NCI-H526 treated with DMSO at 0.1 percent for 48 hours (cell line): Measurements from ENCODE around the gene CDC20B.
"Not testable (repeated sequence)": the region's sequence is repeated elsewhere in the genome, so short reads cannot be mapped to it uniquely, and the experiment has no call there.

Experiments used
- DNase-seq: peaks from one replicate; lab custom pipeline; 2025; lab: John Stamatoyannopoulos, UW

Gene CDC20B

DNA sequence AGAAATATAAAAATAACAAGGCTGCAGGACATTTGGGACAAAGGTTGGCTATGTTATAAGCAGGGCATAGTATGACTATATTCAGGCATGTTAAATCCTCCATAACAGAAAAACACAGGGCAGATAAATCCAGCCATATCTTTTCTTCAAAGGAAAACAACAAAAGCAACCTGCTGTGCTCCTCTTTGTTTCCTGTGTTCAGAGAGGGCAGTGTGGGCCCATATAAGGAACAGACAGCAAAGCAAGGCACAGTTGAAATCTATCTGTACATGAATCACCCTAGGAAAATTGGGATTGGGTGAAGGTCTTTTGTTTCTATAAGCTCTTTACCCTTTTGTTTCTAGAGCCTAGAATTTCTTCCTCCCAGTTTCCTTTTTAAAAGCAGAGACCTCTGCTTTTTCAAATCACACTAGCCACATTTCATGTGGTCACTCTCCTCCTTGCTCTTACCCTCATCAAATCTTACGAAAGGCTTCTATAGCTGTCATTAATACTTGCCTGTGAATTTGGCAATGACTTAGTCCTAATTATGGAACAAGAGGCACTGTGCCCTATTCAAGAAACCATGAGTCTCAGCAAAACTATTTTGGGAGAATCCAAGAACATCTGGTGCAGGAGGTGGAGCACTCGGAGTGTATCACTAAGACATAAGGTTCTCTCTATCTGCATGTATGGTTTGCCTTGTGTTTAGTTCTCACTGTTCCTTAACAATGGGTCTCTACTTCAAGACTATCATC lies 68.8 kb downstream of the CDC20B start:
- DNase-seq = no peak

DNA sequence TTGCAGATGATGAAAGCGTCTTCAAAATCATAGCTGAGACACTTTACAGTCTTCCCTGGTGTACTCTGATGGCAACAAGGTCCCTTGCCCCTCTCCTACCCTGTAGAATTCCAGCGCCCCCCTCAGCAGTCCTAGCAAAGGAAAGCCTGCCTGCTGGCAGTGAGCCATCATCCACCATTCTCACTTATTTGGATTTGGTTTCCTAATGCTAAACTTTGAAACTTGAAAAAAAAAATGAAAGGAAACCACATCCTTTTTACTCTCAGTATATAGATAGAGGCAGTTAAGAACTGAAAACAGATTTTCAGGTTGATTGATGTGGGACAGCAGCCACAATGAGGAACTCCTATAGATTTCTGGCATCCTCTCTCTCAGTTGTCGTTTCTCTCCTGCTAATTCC lies 70.6 kb downstream of the CDC20B start, which contains the start of gene GZMA:
GZMA (plus strand) TSS at position 299 of the 400 bp plus-strand sequence; CDS start at position 336, 37 bp downstream.
- DNase-seq = no peak

DNA sequence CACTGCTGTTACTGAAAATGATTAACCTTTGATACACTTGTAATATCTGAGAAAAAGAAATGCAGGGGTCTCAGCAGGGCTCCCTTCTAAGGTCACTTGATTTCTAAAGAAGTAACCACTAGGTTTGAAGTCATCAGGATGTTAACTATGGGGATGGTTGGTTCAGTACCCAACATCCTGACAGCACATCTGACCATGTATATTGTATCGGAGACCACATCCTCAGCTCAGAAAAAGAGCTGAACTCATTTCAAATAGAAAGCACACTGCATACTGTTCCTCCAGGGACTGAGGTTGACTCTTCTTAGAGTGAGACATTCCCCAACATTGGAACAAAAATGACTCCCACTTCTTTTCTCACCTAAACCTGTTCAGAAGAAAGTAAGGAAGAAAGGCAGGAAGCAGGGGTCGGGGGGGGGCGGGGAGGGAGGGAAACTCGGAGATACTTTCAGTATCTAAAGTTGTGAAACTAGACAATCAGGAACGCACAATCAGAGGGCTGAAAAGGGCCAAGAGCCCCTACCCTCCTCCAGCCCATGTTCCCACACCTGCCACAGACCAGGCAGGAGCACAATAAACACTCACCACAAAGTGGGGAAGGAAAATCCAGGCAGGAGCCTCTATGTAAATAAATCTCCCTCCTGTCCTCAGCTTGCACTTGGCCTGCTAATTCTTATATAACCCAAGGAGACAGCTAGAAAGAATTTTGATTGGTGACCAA lies 71.3 kb downstream of the CDC20B start:
- DNase-seq = no peak

DNA sequence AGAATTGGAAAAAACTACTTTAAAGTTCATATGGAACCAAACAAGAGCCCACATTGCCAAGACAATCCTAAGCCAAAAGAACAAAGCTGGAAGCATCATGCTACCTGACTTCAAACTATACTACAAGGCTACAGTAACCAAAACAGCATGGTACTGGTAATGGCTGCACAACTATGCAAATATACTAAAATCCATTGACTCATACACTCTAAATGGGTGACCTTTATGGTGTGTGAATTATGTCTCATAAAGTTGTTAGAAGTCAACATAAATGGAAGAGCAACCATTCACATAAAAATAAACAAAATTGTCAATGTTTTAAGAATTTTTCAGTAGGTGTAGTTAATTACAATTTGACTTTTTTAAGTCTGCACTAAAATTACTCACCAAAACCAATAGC lies 71.8 kb downstream of the CDC20B start:
- DNase-seq = not testable (repeated sequence)

DNA sequence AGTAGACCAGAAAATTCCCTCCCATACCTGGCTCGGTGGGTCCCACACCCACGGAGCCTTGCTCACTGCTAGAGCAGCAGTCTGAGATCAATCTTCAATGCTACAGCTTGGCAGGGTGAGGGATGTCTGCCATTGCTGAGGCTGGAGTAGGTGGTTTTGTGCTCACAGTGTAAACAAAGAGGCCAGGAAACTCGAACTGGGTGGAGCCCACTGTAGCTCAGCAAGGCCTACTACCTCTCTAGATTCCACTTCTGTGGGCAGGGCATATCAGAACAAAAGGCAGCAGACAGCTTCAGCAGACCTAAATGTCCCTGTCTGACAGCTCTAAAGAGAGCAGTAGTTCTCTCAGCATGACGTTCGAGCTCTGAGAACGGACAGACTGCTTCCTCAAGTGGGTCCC lies 76.1 kb downstream of the CDC20B start:
- no peak for DNase-seq

DNA sequence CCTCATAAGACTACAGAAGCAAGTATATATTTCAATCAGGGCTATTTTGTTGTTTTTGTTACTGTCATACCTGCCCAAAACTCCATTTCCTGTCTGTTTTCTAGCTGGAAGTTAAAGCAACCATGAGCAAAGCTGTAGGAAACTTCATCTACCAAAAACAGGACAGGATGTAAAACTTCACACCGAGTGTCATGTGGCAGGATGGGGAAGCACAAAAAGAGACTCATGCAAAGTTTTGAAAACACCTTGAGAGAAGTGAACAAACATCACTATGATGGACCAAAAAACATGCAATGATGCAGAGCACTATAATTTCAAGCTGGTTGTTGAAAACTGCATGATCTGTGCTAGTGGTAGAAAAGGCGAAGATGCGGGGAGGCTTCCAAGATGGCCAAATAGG lies 76.8 kb downstream of the CDC20B start:
- no peak for DNase-seq

DNA sequence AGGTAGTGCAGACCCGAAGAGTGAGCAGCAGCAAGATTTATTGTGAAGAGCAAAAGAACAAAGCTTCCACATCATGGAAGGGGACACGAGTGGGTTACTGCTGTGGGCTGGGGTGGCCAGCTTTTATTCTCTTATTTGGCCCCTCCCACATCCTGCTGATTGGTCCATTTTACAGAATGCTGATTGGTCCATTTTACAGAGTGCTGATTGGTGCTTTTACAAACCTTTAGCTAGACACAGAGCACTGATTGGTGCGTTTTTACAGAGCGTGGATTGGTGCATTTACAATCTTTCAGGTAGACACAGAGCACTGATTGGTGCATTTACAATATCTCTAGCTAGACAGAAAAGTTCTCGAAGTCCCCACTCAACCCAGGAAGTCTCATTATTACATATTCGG lies 82.0 kb downstream of the CDC20B start:
- not testable (repeated sequence) for DNase-seq

DNA sequence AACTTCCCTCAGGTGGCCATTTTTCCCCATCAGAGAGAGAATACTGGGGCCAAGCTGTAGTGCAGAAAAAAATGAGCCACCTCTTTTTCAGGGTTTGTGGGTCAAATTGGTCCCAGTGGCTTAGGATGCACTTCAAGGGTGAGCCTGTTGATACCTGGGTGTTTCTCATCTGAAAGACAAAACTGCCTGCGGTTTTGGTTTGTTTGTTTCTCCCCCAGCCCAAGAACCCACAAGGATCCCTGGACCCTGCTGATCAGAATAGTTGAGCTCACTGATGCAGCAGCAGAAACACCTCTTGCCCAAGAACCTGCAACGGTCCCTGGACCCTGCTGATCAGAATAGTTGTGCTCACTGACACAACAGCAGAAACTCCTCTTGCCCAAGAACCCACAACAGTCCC lies 83.7 kb downstream of the CDC20B start:
- not testable (repeated sequence) for DNase-seq

DNA sequence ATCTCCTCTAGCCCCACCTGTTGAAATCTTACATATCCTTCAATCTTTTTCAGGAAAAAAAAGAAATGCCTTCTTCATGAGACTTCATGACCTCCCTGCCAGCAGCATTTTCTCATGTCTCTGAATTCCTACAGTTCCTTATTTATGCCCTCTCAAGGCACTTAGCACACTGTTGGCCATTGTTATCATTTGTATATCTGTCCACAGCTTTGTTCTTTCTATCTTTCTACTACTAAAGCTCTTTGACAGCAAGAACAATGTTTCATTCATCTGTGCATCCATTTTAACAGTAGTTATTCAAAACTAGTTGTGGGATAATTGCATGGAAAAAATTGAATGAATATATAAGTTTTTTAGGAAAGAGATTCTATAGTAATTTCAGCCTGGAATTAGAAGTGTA lies 91.4 kb downstream of the CDC20B start:
- DNase-seq = no peak

DNA sequence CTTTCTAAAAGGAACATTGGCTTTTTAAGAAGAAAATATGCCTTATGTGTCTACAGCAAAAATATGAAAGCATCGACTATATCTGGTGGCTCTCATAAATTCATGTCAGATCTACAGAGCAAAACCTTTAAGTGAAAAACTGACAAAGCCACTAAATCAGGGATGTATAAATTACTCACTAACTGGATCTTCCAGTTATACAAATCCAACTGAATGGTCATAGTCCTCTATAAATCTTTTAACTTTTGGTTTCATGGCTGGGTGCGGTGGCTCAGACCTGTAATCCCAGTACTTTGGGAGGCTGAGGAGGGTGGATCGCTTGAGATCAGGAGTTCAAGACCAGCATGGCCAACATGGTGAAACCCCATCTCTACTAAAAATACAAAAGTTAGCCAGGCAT lies 99.8 kb downstream of the CDC20B start:
- no peak for DNase-seq

DNA sequence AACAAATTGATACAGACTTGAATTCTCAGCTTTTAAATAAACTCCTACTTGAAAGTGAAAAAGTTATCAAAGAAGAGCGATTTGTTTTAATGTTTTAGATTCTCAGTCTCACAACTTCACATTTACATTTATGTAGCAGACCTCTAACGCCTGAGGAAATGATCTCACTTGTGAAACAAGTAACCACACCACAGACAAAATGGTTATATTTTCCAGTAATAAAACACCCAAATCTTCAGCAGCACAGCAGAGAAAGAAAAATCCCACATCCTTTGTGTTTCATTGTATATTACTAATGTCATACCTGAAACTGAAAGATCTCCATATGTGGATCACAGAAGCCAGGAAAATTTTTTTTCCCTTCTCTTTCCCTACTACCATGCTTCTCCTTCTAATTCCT lies 100.3 kb downstream of the CDC20B start:
- DNase-seq = no peak

DNA sequence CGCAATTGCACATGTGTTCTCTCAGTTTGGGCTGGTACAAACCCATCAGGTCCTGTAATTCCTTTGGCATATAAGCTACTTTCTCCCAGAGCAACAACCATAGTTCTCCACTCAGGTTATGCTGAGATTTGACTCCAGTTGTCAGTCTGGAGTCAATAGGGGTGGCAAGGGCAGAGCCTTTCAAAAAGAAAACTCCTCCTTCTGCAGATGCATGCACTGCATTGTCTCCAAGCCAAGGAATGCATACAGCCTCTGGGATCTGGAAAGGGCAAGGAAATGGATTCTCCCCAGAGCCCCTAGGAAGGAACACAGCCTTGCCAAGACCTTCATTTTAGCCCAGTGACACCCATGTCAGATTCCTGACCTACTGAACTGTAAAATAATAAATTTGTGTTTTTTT lies 101.6 kb downstream of the CDC20B start:
- DNase-seq = no peak

DNA sequence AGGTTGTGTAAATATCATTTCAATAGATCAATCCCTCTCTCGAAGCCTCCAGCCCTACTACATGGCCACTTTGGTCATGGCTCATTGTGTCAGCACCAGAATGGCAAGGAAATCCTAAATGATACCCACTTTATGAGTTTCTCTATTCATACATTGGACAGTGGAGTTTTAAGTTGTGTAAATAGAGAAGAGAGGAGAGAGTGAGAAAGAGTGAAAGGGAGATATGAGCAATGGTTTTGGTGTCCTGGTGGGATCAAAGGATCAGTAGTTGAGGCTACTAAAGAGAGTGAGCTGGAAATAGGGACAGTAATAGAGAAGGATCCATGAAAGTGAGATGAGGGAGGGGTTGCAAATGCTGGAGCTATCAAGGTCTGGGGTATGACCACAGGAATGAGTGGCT lies 102.0 kb downstream of the CDC20B start:
- DNase-seq = no peak

DNA sequence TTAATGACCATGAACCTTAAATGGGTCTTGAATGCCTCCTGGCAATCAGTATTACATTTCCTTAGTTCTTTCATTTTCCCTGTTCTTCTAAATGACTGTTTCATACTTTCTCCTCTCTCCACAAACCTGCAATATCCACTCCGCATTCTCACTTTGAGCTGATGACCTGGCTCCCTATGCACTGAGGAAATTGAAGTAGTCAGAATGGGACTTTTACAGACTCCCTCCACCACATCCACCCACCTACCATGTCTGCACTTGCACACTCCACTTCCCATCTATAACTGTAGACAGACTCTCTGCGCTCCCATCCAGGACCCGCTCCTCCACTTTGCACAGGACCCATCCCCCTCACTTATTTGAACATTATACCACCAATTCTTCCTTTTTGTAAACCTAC lies 106.7 kb downstream of the CDC20B start:
- no peak for DNase-seq

DNA sequence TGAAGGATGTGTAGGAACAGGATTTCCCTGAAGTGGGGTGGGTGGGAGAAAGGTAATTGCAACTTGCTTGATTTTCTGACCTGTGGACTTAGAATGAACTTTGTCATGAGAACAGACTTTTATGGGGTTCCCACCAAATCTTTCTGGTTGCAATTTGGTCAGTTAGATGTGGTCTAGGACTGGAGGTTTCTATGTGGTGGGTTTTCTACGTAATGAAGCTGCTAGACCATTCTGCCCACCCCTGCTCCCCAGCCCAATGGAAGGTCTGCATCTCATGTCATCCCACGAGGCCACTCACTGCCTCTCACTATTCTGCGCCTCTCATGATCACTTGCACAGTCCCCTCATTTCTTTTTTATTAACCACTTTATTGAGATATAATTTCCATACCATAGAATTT lies 108.5 kb downstream of the CDC20B start:
- no peak for DNase-seq

DNA sequence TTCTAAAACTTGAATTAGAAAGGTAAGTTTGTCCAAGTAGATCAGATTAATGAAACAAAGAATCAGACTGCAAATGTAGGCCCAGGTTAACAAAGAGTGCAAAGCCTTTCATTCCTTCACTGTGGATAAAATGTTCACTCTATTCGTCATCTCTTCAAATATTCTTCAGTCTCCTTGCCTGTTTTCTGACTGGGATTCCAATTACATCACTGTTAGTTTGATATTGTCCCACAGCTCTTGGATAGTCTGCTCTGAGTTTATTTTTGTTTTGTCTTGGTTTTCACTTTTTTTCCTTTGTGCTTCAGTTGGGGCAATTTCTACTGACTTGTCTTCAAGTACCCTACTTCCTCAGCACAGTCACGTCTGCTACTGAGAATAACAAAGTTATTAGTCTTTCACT lies 109.1 kb downstream of the CDC20B start:
- DNase-seq = no peak

DNA sequence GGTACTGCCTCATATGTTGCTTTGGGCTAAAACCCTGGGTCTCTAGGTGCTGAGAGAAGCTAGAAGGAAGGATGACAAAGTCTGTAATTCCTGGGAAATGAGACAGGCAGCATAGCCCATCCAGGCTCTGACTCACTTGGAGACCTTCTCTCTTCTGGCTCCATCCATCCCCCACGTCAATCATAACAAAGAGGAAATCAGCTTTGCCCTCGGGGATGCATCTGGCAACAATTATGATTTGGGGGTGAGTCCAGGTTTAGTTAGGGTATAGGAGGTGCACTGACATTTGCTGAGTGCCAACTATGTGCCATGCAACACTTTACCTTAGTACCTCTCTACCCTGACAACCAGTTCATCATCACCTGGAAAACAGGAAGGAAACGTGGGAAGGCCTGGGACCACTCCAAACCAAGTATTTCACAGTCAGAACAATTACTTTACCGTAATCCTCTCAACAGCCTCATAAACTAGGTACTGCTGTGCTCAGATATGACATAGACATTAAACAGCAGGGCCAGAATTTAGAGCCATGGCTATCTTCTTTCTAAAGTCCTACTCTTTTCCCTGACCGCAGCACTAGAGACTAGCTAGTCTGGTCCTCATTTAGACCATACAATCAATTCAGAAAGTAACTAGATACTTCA lies 109.6 kb downstream of the CDC20B start:
- no peak for DNase-seq
